Endothelial cell of umbilical vein (primary cell): ENCODE results near the gene HOXC13. TPM values are rescaled to one million over a fixed set of nuclear protein-coding genes. Genes with fewer than 3 reads are reported as not detected.

Experiments
- BruUV-seq: library from RNA; stranded (reverse); fragments of 400-500 nt; replicated peaks from 2 replicates; lab custom pipeline; 2021; lab: Mats Ljungman, UMichigan
- CTCF ChIA-PET: fragments of 300-600, 350-600 bp; sonication (Branson Sonifier 250); formaldehyde crosslinking; loops from one replicate; lab custom pipeline; 2021; ENCODE audit warnings: antibody characterized with exemption, inconsistent platforms; lab: Charles Lee
- POLR2A ChIA-PET: fragments of 300-600, 350-600 bp; sonication (Branson Sonifier 250); formaldehyde crosslinking; loops from one replicate; lab custom pipeline; 2021; ENCODE audit warnings: antibody characterized with exemption, inconsistent platforms; lab: Charles Lee
- DNase-seq: peaks from one replicate; pipeline ENCODE4 v3.0.0-alpha.2; 2011; ENCODE audit warnings: low read depth, low spot score
- FAIRE-seq: peaks from 2 replicates; lab custom pipeline; 2011; peaks lifted over from hg19 to GRCh38; lab: Jason Lieb, UNC
- H2AFZ ChIP-seq: 2 replicates; pipeline ENCODE4 v1.6.0; 2012; ENCODE audit warnings: low read depth, low read length, control low read depth, inconsistent platforms
- H3K27ac ChIP-seq: 2 replicates; pipeline ENCODE4 v1.5.1; 2011; ENCODE audit warnings: low read depth, mild to moderate bottlenecking, control low read depth, low read length, moderate library complexity; ENCODE audit not compliant: insufficient read depth
- H3K27me3 ChIP-seq, 2 experiments: 2 replicates each; pipeline versions ENCODE4 v1.6.0 to v1.6.1; 2011; ENCODE audit warnings: low read length in 2 of 2, mixed read lengths in 1 of 2; ENCODE audit not compliant: control insufficient read depth in 2 of 2, insufficient read depth in 2 of 2
- H3K36me3 ChIP-seq, 2 experiments: 2 replicates in 1 of 2; 3 replicates in 1 of 2; pipeline ENCODE4 v1.5.1; 2011; ENCODE audit warnings: low read length in 2 of 2, mild to moderate bottlenecking in 1 of 2, moderate library complexity in 1 of 2; ENCODE audit not compliant: control insufficient read depth in 2 of 2, insufficient read depth in 2 of 2; ENCODE audit errors: extremely low read depth in 1 of 2
- H3K4me1 ChIP-seq: 3 replicates; pipeline ENCODE4 v1.5.1; 2011; ENCODE audit warnings: mild to moderate bottlenecking, low read length; ENCODE audit not compliant: control insufficient read depth, insufficient read depth; ENCODE audit errors: extremely low read depth
- H3K4me2 ChIP-seq: 2 replicates; pipeline ENCODE4 v1.6.1; 2011; ENCODE audit warnings: low read length, control low read depth, mixed read lengths; ENCODE audit not compliant: insufficient read depth
- H3K4me3 ChIP-seq, 3 experiments: fragments of 200-600 bp in 1 of 3; sonication (generic), shearing (Covaris generic) in 1 of 3; replicated peaks in 1 of 3; 2 replicates each; pipeline ENCODE4 v1.5.1; 2011 to 2016; ENCODE audit warnings: control low read depth in 3 of 3, low read length in 3 of 3, mild to moderate bottlenecking in 2 of 3, inconsistent platforms in 1 of 3, low read depth in 1 of 3, moderate library complexity in 1 of 3; ENCODE audit not compliant: insufficient read depth in 1 of 3
- H3K79me2 ChIP-seq: 2 replicates; pipeline ENCODE4 v1.6.0; 2012; ENCODE audit warnings: low read length, inconsistent platforms; ENCODE audit not compliant: control insufficient read depth, insufficient read depth
- H3K9ac ChIP-seq: replicated peaks from 2 replicates; pipeline ENCODE3; 2011; ENCODE audit warnings: low read length, control low read depth; ENCODE audit not compliant: insufficient read depth; ENCODE audit errors: extremely low read depth
- H3K9me1 ChIP-seq: replicated peaks from 3 replicates; pipeline ENCODE4 v1.6.0; 2011; ENCODE audit warnings: mild to moderate bottlenecking, low read length; ENCODE audit not compliant: control insufficient read depth, insufficient read depth; ENCODE audit errors: extremely low read depth
- H3K9me3 ChIP-seq: replicated peaks from 2 replicates; pipeline ENCODE4 v1.5.1; 2012; ENCODE audit warnings: low read length, inconsistent platforms; ENCODE audit not compliant: control insufficient read depth, insufficient read depth
- H4K20me1 ChIP-seq: replicated peaks from 2 replicates; pipeline ENCODE3; 2011; ENCODE audit warnings: mild to moderate bottlenecking, low read length; ENCODE audit not compliant: control insufficient read depth, insufficient read depth; ENCODE audit errors: extremely low read depth
- CTCF ChIP-seq, 2 donors: IDR thresholded peaks; 1 replicate in 1 of 2; 2 replicates in 1 of 2; pipeline ENCODE4 v1.5.1; 2011; ENCODE audit warnings: low read length in 2 of 2, mild to moderate bottlenecking in 2 of 2, moderate library complexity in 2 of 2, control low read depth in 1 of 2, inconsistent platforms in 1 of 2, low read depth in 1 of 2; ENCODE audit not compliant: insufficient read depth in 1 of 2; ENCODE audit errors: extremely low read depth in 1 of 2
- EZH2 ChIP-seq: IDR thresholded peaks from 2 replicates; pipeline ENCODE4 v1.6.1; 2012; ENCODE audit warnings: borderline replicate concordance, low read depth, mild to moderate bottlenecking, moderate library complexity, low read length, inconsistent platforms; ENCODE audit not compliant: severe bottlenecking
- FOS ChIP-seq: IDR thresholded peaks from 2 replicates; pipeline ENCODE4 v1.6.1; 2011; ENCODE audit warnings: mild to moderate bottlenecking, low read length, moderate library complexity, borderline replicate concordance; ENCODE audit not compliant: insufficient read depth
- GATA2 ChIP-seq: IDR thresholded peaks from 2 replicates; pipeline ENCODE4 v1.7.0; 2011; ENCODE audit warnings: low read depth, mild to moderate bottlenecking, moderate library complexity, mixed read lengths, low read length; ENCODE audit not compliant: insufficient read length, insufficient read depth
- JUN ChIP-seq: IDR thresholded peaks from 2 replicates; pipeline ENCODE4 v1.6.1; 2011; ENCODE audit warnings: borderline replicate concordance, low read depth; ENCODE audit not compliant: insufficient read length, insufficient read depth
- MAX ChIP-seq: IDR thresholded peaks from 2 replicates; pipeline ENCODE4 v1.6.1; 2011; ENCODE audit not compliant: insufficient read depth, insufficient read length
- MYC ChIP-seq: IDR thresholded peaks from one replicate; pipeline ENCODE4 v1.6.1; 2011; ENCODE audit warnings: mild to moderate bottlenecking, low read depth, low read length
- POLR2A ChIP-seq: IDR thresholded peaks from 2 replicates; pipeline ENCODE4 v1.6.1; 2012; ENCODE audit warnings: low read depth, mild to moderate bottlenecking, control low read depth, low read length
- POLR2AphosphoS5 ChIP-seq: IDR thresholded peaks from 2 replicates; pipeline ENCODE4 v1.6.1; 2012; ENCODE audit warnings: low read depth, mild to moderate bottlenecking, control low read depth, low read length, moderate library complexity; ENCODE audit not compliant: insufficient read depth
- dilution Hi-C: fragments of 300-500 bp; cut with MboI; formaldehyde crosslinking; loops from one replicate; pipeline ENCODE4 v1.15.0; 2019; ENCODE audit warnings: low sequenced_read_pairs; ENCODE audit not compliant: extremely low pct_ligation_motif_present
- intact Hi-C: fragments of 100-400 bp; cut with micrococcal nuclease; formaldehyde crosslinking; loops from one replicate; pipeline ENCODE4 v1.10.0; 2022
- polyA plus RNA-seq, 4 experiments: library from polyadenylated mRNA; depleted of rRNA in 3 of 4; stranded (reverse) in 3 of 4; unstranded in 1 of 4; fragments of >200 nt; gene quantifications; 2 replicates each; pipeline versions ENCODE4 v1.2.1 to v1.2.3, GENCODE V29; 2011 to 2012; ENCODE audit warnings: missing spikeins in 1 of 4
- total RNA-seq: library from RNA; stranded (reverse); gene quantifications from 2 replicates; pipeline ENCODE4 v1.2.3, GENCODE V29; 2021

HOXC13 gene
- total and polyA plus RNA-seq, 2 donors (not counting 3 experiments of a cell fraction or from before 2014, with no cell fraction given), result not detected

- dilution Hi-C loops (no loop called here), intact Hi-C loops (no loop called here)
- Histone ChIP-seq H3K4me2 (no peak overlapping the region), H2AFZ (no peak overlapping the region), H3K4me1 (no peaks in the 10 kb centered on the region), H3K9me3 (no peaks in the 10 kb centered on the region), H3K27me3 (peaks cover 88 to 98% of the 10 kb centered on the region in 2 experiments), H3K4me3 (no peak overlapping the region), H3K9me1 (no peaks in the 10 kb centered on the region), H3K79me2 (no peaks in the 10 kb centered on the region), H3K27ac (no peak overlapping the region), H3K9ac (no peak overlapping the region), H3K36me3 (no peaks in the 10 kb centered on the region), H4K20me1 (no peaks in the 10 kb centered on the region)
- no TSS peak for BruUV-seq
- TF ChIP-seq GATA2 (no peak), MYC (no peak), POLR2A (no peak), CTCF (IDR thresholded peaks at IDR 0.05; ENCODE audit: extremely low read depth in 1 of 2, insufficient read depth in 1 of 2, low read depth in 1 of 2, low read length in 2 of 2) (no peak), JUN (no peak), MAX (no peak), POLR2AphosphoS5 (no peak), FOS (no peak), EZH2 (no peak)
- no peak for DNase-seq
- CTCF ChIA-PET, result no interaction called here
- FAIRE-seq, result no peak
- POLR2A ChIA-PET, result no interaction called here
Measured at GRCh38 chr12:53956914-53957536, 18.4 kb downstream of the HOXC13 start.
